OCI-LY1 (cell line): ENCODE data around the gene CYYR1.

ENCODE experiments used
- H2AFZ ChIP-seq: fragments of 200-600 bp; sonication (generic), shearing (Covaris generic); 2 replicates; pipeline ENCODE4 v1.6.0; 2014; ENCODE audit warnings: antibody characterized with exemption, mild to moderate bottlenecking, low read length
- H3F3A ChIP-seq: fragments of 200-600 bp; sonication (generic), shearing (Covaris generic); 2 replicates; pipeline ENCODE4 v1.6.0; 2014; ENCODE audit warnings: mild to moderate bottlenecking, antibody characterized with exemption, low read length, moderate library complexity; ENCODE audit not compliant: insufficient read depth
- H3K27ac ChIP-seq: fragments of 200-600 bp; sonication (generic); 2 replicates; pipeline ENCODE4 v1.5.1; 2014; ENCODE audit warnings: low read length, mixed run types, mild to moderate bottlenecking, low read depth; ENCODE audit not compliant: poor library complexity, severe bottlenecking
- H3K27me3 ChIP-seq: fragments of 200-600 bp; sonication (generic); 2 replicates; pipeline ENCODE4 v1.6.0; 2014; ENCODE audit warnings: antibody characterized with exemption, mild to moderate bottlenecking, low read length, moderate library complexity; ENCODE audit not compliant: insufficient read depth
- H3K36me3 ChIP-seq: fragments of 200-600 bp; sonication (generic); 2 replicates; pipeline ENCODE4 v1.6.1; 2014; ENCODE audit warnings: mild to moderate bottlenecking, antibody characterized with exemption, low read length, moderate library complexity, mixed read lengths; ENCODE audit not compliant: insufficient read depth
- H3K4me1 ChIP-seq: fragments of 200-600 bp; sonication (generic); 2 replicates; pipeline ENCODE4 v1.5.1; 2014; ENCODE audit warnings: mild to moderate bottlenecking, low read length, moderate library complexity; ENCODE audit not compliant: insufficient read depth, severe bottlenecking
- H3K4me2 ChIP-seq: fragments of 200-600 bp; sonication (generic), shearing (Covaris generic); 2 replicates; pipeline ENCODE4 v1.6.1; 2014; ENCODE audit warnings: low read length
- H3K4me3 ChIP-seq: fragments of 200-600 bp; sonication (generic); 2 replicates; pipeline ENCODE4 v1.5.1; 2014; ENCODE audit warnings: low read length, low read depth, mild to moderate bottlenecking, mixed read lengths; ENCODE audit not compliant: poor library complexity, severe bottlenecking
- H3K79me2 ChIP-seq: fragments of 200-600 bp; shearing (Covaris generic); 2 replicates; pipeline ENCODE4 v1.6.1; 2016; ENCODE audit warnings: mixed run types, low read length, mixed read lengths; ENCODE audit not compliant: insufficient read depth
- H3K9ac ChIP-seq: fragments of 200-600 bp; sonication (generic), shearing (Covaris generic); 2 replicates; pipeline ENCODE4 v1.6.1; 2014; ENCODE audit warnings: mild to moderate bottlenecking, low read length, mixed read lengths
- H3K9me2 ChIP-seq: fragments of 200-600 bp; sonication (generic), shearing (Covaris generic); 2 replicates; pipeline ENCODE4 v1.6.1; 2014; ENCODE audit warnings: low read depth, mild to moderate bottlenecking, low read length, mixed read lengths
- H3K9me3 ChIP-seq: fragments of 200-600 bp; shearing (Covaris generic); 2 replicates; pipeline ENCODE4 v1.6.1; 2014; ENCODE audit warnings: low read length, mixed read lengths
- H4K20me1 ChIP-seq: fragments of 200-600 bp; sonication (generic), shearing (Covaris generic); 2 replicates; pipeline ENCODE4 v1.6.0; 2016; ENCODE audit warnings: mild to moderate bottlenecking, low read length; ENCODE audit not compliant: insufficient read depth
- CTCF ChIP-seq: fragments of 200-600 bp; sonication (generic), shearing (Covaris generic); IDR thresholded peaks from 2 replicates; pipeline ENCODE4 v1.5.1; 2017; ENCODE audit warnings: mild to moderate bottlenecking, antibody characterized with exemption, low read length, moderate library complexity, mixed read lengths
- EZH2 ChIP-seq: fragments of 200-600 bp; sonication (generic), shearing (Covaris generic); IDR thresholded peaks from 2 replicates; pipeline ENCODE4 v1.8.0; 2017; ENCODE audit warnings: borderline replicate concordance, mixed run types, mild to moderate bottlenecking, antibody characterized with exemption, low read length, moderate library complexity, mixed read lengths

CYYR1 gene

GRCh38 chr21:26572702-26573381, at the start of gene CYYR1:
CYYR1 (minus strand) TSS chr21:26573286; CDS start chr21:26572940, 346 bp downstream.
- TF ChIP-seq CTCF (no peak), EZH2 (no peak)
- Histone ChIP-seq H2AFZ (no peak within 1 kb of the TSS), H3K36me3 (no peaks in the 10 kb centered on the region; the same call in 1 of the 2 replicates), H3K27me3 (no peaks in the 10 kb centered on the region), H4K20me1 (no peaks in the 10 kb centered on the region), H3K4me1 (no peaks in the 10 kb centered on the region), H3K4me3 (no peak within 1 kb of the TSS), H3K4me2 (no peak within 1 kb of the TSS), H3K27ac (no peak within 1 kb of the TSS), H3K9ac (no peak within 1 kb of the TSS), H3K79me2 (no peaks in the 10 kb centered on the region), H3K9me3 (no peaks in the 10 kb centered on the region), H3K9me2 (no peaks in the 10 kb centered on the region), H3F3A (no peaks in the 10 kb centered on the region)

GRCh38 chr21:26617176-26617575, 44.1 kb upstream of the CYYR1 start:
- Histone ChIP-seq H3K9ac (no peak overlapping the region), H3K27me3 (no peaks in the 10 kb centered on the region), H3K4me1 (no peaks in the 10 kb centered on the region), H3K4me2 (no peak overlapping the region), H3K27ac (no peak overlapping the region), H2AFZ (no peak overlapping the region), H3K4me3 (no peak overlapping the region), H3K9me3 (no peaks in the 10 kb centered on the region), H3F3A (no peaks in the 10 kb centered on the region), H3K9me2 (no peaks in the 10 kb centered on the region), H4K20me1 (no peaks in the 10 kb centered on the region), H3K36me3 (no peaks in the 10 kb centered on the region), H3K79me2 (no peaks in the 10 kb centered on the region)
- no peak for TF ChIP-seq EZH2
- TF ChIP-seq CTCF = no peak

GRCh38 chr21:26614251-26614650, 41.2 kb upstream of the CYYR1 start:
- H3K4me1 ChIP-seq = no peaks in the 10 kb centered on the region
- H3K4me3 ChIP-seq = no peak overlapping the region
- TF ChIP-seq EZH2 (no peak), CTCF (no peak)
- no peaks in the 10 kb centered on the region for H3K36me3 ChIP-seq
- no peak overlapping the region for H2AFZ ChIP-seq
- no peaks in the 10 kb centered on the region for H3K79me2 ChIP-seq
- H3F3A ChIP-seq = no peaks in the 10 kb centered on the region
- no peaks in the 10 kb centered on the region for H3K27me3 ChIP-seq
- no peaks in the 10 kb centered on the region for H3K9me2 ChIP-seq
- no peaks in the 10 kb centered on the region for H3K9me3 ChIP-seq
- H3K27ac ChIP-seq = no peak overlapping the region
- H3K9ac ChIP-seq = no peak overlapping the region
- H3K4me2 ChIP-seq = no peak overlapping the region
- no peaks in the 10 kb centered on the region for H4K20me1 ChIP-seq
